SJCRH30 (cell line): ENCODE measurements around the gene PRKCE. TPM values are rescaled to one million over a fixed set of nuclear protein-coding genes. Genes with fewer than 3 reads are reported as not detected.
A peak's percentile ranks its signal among the peaks of the same experiment; 100 is the strongest.

Experiments used
- DNase-seq, 2 experiments: peaks; one replicate each; pipeline ENCODE4 v3.0.0-alpha.2; 2015 to 2020
- H3K27ac ChIP-seq: fragments of 250-450 bp; sonication (Bioruptor Pico); 2 replicates; pipeline ENCODE4 v1.5.1; 2020; ENCODE audit warnings: mild to moderate bottlenecking, moderate library complexity
- H3K27me3 ChIP-seq: fragments of 250-450 bp; sonication (Bioruptor Pico); 2 replicates; pipeline ENCODE4 v1.5.1; 2020; ENCODE audit warnings: mild to moderate bottlenecking, moderate library complexity
- H3K36me3 ChIP-seq: fragments of 250-450 bp; sonication (Bioruptor Pico); 2 replicates; pipeline ENCODE4 v1.5.1; 2020; ENCODE audit warnings: mild to moderate bottlenecking, moderate library complexity
- H3K4me1 ChIP-seq: fragments of 250-450 bp; sonication (Bioruptor Pico); 2 replicates; pipeline ENCODE4 v1.5.1; 2020; ENCODE audit warnings: mild to moderate bottlenecking, moderate library complexity
- H3K4me3 ChIP-seq: fragments of 250-450 bp; sonication (Bioruptor Pico); 2 replicates; pipeline ENCODE4 v1.5.1; 2020; ENCODE audit warnings: mild to moderate bottlenecking, moderate library complexity
- H3K9me3 ChIP-seq: fragments of 250-450 bp; sonication (Bioruptor Pico); replicated peaks from 2 replicates; pipeline ENCODE4 v1.5.1; 2020; ENCODE audit warnings: mild to moderate bottlenecking, moderate library complexity
- total RNA-seq: library from RNA; depleted of rRNA; stranded (reverse); fragments of >200 nt; shearing (Covaris generic); gene quantifications from 2 replicates; pipeline ENCODE4 v1.2.3, GENCODE V29; 2014

The PRKCE gene
- total RNA-seq, 1 experiment from 2014 or later, result 11.9 TPM

DNA sequence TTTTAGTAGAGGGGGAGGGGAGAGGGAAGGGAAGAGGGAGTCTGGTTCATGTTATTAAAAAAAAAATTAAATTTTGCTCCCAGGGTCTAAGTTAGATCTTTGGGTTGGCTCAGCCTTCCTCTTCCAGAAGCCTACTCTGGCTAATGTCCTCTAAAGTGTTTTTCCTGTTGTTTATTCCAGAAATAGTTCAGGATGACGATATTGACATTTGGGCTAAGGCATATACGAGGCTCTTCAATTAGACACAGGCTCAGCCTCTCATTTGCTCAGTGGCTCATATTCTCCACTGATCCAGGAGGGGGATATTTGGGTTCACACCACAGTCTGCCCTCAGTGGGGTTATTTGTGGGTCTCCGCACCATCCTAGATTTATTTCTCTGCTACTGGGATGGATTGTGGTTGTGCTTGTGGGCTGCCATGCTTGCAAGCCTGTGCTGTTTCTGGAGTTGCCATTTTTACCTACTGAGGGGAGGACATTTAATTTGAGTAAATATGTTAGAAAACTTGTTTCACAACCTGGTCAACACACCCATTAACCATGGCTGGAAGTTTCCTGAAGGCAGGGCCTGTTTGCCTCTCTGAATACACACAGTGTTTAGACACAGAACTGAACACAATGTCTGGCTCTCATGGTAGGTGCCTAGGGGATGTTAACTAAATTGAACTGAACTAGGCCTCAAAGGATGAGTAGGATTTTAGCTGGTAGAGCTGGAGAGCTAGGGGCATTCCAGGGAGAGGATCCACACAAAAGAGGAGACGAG is 388.2 kb downstream of the PRKCE start:
- H3K9me3 ChIP-seq, result no peaks in the 10 kb centered on the region
- no peak for DNase-seq
- H3K4me3 ChIP-seq, result no peak overlapping the region
- no peaks in the 10 kb centered on the region for H3K27me3 ChIP-seq
- H3K36me3 ChIP-seq, result no peaks in the 10 kb centered on the region
- H3K4me1 ChIP-seq, result no peaks in the 10 kb centered on the region
- H3K27ac ChIP-seq, result no peak overlapping the region

DNA sequence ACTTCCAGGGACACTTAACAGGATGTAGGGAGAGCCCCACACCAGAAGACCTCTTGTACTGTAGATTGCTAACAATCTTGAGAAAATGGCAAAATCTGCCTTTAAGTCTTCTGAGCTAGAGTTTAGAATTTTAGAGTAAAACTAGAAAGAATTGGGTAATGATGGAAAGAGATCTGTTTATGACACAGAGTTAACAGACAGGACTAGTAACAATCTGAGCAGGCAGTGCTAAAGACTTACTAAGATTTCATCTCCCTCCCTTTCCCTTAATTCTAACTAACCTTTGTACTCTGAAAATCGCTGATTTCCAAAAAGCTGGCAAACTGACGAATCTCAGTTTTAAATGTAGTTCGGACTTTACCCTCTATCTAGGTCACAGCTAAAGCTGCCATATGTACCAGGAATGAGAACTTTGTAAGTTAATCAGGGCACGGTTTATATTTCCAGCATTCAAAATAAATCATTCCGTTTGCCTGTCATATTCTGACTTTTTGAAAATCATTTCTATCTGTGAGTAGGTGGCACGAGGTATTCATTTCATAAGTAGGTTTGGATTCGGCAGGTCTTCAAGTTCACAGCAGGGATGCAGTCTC is 389.2 kb downstream of the PRKCE start:
- Histone ChIP-seq H3K36me3 (no peaks in the 10 kb centered on the region), H3K9me3 (no peaks in the 10 kb centered on the region), H3K4me3 (no peak overlapping the region), H3K4me1 (no peaks in the 10 kb centered on the region), H3K27me3 (no peaks in the 10 kb centered on the region), H3K27ac (no peak overlapping the region)
- DNase-seq, result no peak

DNA sequence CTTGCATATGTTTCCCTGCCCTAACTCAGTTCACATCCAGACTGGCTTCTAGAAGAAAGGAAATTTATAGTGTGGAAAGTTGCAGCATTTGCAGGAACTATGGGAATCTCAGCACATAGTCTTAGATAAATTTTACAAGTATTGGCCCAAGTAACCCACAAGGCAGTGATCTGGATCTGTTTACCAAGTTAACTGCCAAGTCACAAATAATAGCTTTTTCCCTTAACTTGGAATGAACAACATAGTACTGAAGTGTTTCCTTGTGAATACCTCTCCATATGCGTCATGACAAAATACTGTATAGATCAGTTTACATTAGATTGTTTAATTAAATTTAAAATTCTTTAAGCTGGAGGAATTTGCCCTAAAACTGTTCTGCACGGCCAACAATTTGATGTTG is 390.0 kb downstream of the PRKCE start:
- no peak for DNase-seq
- Histone ChIP-seq H3K27me3 (no peaks in the 10 kb centered on the region), H3K4me1 (no peaks in the 10 kb centered on the region; the same call in 1 of the 2 replicates), H3K4me3 (no peak overlapping the region), H3K9me3 (no peaks in the 10 kb centered on the region), H3K36me3 (no peaks in the 10 kb centered on the region), H3K27ac (no peak overlapping the region)

DNA sequence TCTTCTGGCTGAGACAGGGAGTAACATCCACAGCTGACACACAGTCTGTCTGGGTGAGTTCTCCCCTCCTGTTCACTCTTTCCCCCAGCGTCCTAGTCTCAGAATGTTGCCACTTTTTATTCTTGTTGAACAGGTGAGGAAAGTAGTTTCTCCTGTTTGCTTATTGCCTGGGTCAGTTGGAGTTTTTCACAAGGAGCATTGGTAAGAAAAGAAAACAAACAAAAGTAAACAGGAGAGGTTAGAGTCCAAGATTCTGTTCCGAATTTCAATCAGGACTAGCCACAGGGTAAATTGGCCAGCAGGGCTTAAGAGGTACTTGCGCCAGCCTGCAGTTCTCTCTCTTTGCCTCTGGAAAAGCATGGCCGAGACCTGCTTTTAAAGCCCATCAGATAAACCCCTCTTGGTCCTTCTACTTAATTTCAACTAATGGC is 390.7 kb downstream of the PRKCE start:
- no peaks in the 10 kb centered on the region for H3K36me3 ChIP-seq
- no peaks in the 10 kb centered on the region for H3K27me3 ChIP-seq
- H3K27ac ChIP-seq, result no peak overlapping the region
- H3K4me3 ChIP-seq, result no peak overlapping the region
- no peak for DNase-seq
- no peaks in the 10 kb centered on the region for H3K9me3 ChIP-seq
- peaks cover 3% of the 10 kb centered on the region; the same call in 1 of the 2 replicates for H3K4me1 ChIP-seq

DNA sequence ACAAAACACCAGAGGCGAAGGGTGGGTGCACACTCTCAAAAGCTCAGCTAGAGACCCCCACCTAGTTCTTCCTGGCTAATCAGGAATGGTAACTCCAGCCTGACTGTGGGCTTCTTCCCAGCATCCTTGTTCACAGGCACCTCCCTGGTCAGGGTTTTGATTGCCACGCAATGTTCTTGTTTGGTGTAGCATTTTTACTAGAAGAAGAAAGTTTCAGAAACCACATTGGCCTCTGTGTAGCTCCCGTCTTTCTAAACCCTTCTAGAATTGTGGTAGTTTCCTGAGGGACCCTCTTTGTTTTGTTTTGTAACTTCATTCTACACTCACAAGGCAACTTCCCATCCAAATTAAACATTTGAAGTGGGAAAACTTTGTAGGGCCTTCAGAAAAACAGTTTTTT is 391.2 kb downstream of the PRKCE start:
- Histone ChIP-seq H3K27me3 (no peaks in the 10 kb centered on the region), H3K9me3 (no peaks in the 10 kb centered on the region), H3K4me3 (no peak overlapping the region), H3K27ac (no peak overlapping the region), H3K4me1 (peaks cover 3% of the 10 kb centered on the region; the same call in 1 of the 2 replicates), H3K36me3 (no peaks in the 10 kb centered on the region)
- DNase-seq, result no peak

DNA sequence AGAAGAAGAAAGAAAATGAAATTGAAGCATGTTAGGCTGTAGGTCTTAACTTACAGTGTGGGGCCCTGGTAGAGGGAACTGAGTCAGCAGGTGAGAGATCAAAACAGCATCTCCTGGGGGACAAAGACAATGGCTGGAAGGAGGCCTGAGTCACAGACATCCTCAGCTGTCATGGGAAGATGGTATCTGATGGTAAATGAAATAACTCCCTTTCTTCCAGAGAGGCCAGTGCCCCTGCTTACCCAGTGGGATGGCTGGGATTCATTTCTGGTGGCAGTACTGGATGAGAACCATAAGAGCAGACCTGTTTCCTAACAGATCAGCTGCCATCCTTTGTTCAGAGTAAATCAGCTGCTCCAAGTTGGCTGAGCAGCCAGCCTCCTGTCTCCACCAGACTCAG is 394.4 kb downstream of the PRKCE start:
- peak in 1 of 2 experiments; percentile 16 for DNase-seq
- no peaks in the 10 kb centered on the region for H3K27me3 ChIP-seq
- H3K36me3 ChIP-seq, result no peaks in the 10 kb centered on the region
- peaks cover 3% of the 10 kb centered on the region; the same call in 1 of the 2 replicates for H3K4me1 ChIP-seq
- H3K4me3 ChIP-seq, result no peak overlapping the region
- H3K9me3 ChIP-seq, result no peaks in the 10 kb centered on the region
- H3K27ac ChIP-seq, result no peak overlapping the region

DNA sequence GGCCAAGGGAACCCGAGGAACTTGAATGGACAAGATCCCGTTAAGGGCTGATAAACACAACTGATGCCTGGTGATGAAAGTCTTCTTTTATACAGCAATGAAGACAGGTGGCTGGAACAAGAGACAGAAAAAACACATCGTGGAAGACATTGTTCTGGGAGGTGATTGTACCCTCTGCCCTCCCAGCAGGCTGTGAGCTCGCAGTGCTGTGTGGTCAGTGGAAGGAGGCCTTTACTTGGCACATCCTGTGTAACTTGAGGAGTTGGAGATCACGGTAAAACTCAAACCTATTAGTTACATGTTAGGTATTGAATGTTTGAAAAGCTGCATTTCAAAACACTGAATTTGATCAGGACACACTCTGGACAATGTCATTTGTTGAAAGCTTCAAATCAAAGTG is 395.8 kb downstream of the PRKCE start:
- DNase-seq, result peak in 1 of 2 experiments; percentile 39
- Histone ChIP-seq H3K27ac (no peak overlapping the region), H3K4me3 (no peak overlapping the region), H3K36me3 (no peaks in the 10 kb centered on the region), H3K4me1 (peaks cover 3% of the 10 kb centered on the region; the same call in 1 of the 2 replicates), H3K9me3 (no peaks in the 10 kb centered on the region), H3K27me3 (no peaks in the 10 kb centered on the region)

DNA sequence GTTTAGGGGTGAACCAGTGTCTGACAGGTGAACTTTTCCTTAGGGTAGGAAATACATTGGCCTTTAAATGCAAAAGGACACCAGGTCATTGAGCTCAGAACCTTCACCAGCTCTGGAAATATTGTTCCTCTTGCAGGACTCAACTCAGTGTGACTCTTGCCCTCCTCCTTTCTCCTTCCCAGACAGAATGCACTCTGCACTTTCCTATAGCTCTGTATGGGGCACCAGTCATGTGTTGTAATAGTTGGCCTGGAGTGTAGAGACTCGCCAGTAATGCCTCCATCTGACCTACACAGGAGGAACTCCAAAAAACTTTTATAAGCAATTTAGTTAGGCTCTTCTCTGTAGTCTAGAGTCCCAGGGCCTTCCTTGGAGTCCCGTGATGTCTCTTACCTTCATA is 397.2 kb downstream of the PRKCE start:
- Histone ChIP-seq H3K27me3 (no peaks in the 10 kb centered on the region), H3K36me3 (no peaks in the 10 kb centered on the region), H3K9me3 (no peaks in the 10 kb centered on the region), H3K4me3 (no peak overlapping the region), H3K4me1 (peaks cover 3% of the 10 kb centered on the region; the same call in 1 of the 2 replicates), H3K27ac (no peak overlapping the region)
- no peak for DNase-seq

DNA sequence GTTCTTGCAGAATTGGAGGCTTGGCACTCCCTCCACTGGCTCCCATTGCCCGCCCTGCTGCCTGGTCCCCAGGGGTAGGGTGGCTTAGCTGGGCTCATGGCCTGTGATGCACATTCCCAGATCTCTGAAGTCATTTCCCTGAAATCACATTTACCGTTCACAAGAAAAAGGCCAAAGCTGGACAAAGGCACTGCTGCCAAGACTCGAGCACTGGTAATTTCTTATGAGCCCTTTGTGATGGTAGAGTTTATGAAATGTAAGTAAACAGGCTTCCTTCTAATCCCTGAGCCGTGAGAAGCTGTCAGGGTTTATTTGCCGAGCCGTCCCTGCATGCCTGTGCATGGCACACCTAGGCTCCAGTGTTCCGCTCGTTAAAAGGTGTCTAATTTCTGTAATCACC is 398.6 kb downstream of the PRKCE start:
- Histone ChIP-seq H3K27me3 (no peaks in the 10 kb centered on the region), H3K9me3 (no peaks in the 10 kb centered on the region), H3K36me3 (no peaks in the 10 kb centered on the region), H3K4me1 (peaks cover 3% of the 10 kb centered on the region; the same call in 1 of the 2 replicates), H3K4me3 (no peak overlapping the region), H3K27ac (no peak overlapping the region)
- no peak for DNase-seq

DNA sequence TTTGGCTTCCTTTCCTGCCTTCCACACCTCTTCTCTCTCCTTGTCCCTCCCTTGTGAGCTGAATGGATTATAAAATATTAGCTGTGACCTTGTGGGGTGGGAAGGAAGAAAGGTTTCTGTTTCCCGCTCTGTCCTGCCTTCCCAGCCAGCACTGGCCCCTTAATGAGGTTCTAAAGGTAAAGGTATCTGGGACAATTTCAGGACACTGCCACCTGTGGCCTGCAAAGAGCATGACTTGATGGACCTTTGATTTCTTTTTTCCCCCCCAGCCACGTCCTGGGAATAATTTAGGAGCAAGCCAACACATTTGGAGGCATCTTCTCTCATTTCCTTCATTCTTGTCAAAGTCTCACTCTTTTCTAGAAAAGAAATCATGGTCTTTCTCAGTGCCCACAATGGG is 399.0 kb downstream of the PRKCE start:
- Histone ChIP-seq H3K4me3 (no peak overlapping the region), H3K9me3 (no peaks in the 10 kb centered on the region)

DNA sequence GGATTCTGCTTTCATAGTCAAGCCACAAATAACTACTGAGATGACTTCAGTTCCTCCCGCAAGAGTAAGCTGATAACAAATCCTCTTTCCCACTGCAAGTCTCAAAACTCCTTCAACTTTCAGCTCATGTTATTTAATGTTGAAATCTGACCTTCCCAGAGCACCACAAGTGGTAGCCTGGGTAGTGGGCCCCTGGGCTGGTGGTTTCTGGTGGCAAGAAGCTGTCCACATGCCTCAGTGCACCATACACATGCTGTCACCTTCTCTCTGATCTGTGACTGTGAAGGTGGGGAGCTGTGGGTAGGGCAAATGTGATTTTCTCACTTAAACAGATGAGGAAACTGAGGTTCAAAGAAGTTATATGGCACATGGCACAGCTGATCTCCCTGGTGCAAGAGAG is 399.6 kb downstream of the PRKCE start:
- no peaks in the 10 kb centered on the region for H3K36me3 ChIP-seq
- H3K27ac ChIP-seq, result no peak overlapping the region
- H3K27me3 ChIP-seq, result no peaks in the 10 kb centered on the region
- H3K4me1 ChIP-seq, result peaks cover 3% of the 10 kb centered on the region; the same call in 1 of the 2 replicates
- H3K9me3 ChIP-seq, result no peaks in the 10 kb centered on the region
- H3K4me3 ChIP-seq, result no peak overlapping the region
- DNase-seq, result no peak

More for the DNA sequence above, 399.0 kb downstream of the PRKCE start:
- peaks cover 3% of the 10 kb centered on the region; the same call in 1 of the 2 replicates for H3K4me1 ChIP-seq
- H3K36me3 ChIP-seq, result no peaks in the 10 kb centered on the region
- no peak overlapping the region for H3K27ac ChIP-seq
- H3K27me3 ChIP-seq, result no peaks in the 10 kb centered on the region
- DNase-seq, result no peak

DNA sequence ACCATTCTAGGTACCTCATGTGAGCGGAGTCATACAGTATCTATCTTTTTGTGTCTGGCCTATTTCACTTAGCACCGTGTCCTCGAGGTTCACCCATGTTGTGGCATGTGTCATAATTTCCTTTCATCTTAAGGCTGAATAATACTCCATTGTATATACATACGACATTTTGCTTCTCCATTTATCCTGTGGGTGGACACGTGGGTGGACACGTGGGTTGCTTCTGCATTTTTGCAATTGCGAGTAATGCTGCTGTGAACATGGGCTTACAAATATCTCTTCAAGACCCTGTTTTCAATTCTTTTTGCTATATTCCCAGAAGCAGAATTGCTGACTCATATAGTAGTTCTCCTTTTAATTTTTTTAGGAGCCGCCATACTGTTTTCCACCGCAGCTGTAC is 402.1 kb downstream of the PRKCE start:
- H3K36me3 ChIP-seq, result no peaks in the 10 kb centered on the region
- H3K4me3 ChIP-seq, result no peak overlapping the region
- H3K27me3 ChIP-seq, result no peaks in the 10 kb centered on the region
- no peak for DNase-seq
- no peaks in the 10 kb centered on the region for H3K4me1 ChIP-seq
- no peaks in the 10 kb centered on the region for H3K9me3 ChIP-seq
- no peak overlapping the region for H3K27ac ChIP-seq

DNA sequence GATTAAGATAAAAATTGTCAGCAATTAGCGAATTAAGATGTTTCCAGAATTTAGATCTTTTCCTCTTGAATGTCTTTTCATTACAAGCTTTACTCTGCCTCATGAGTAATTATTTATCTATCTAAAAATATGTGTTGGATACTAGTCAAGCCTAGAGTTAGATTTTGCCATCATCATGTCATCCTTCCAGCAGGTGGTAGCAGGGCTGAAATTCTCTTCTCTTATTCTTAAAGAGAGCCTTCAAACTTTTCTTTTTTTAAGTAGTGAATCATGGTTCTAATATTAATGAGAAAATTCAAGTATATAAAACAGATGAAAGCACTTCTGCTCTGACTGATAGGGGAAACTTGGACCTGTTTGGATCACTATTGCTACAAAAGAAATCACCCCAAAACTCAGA is 405.1 kb downstream of the PRKCE start:
- Histone ChIP-seq H3K4me1 (no peaks in the 10 kb centered on the region), H3K9me3 (no peaks in the 10 kb centered on the region), H3K4me3 (no peak overlapping the region), H3K36me3 (no peaks in the 10 kb centered on the region), H3K27ac (no peak overlapping the region), H3K27me3 (no peaks in the 10 kb centered on the region)
- DNase-seq, result no peak

DNA sequence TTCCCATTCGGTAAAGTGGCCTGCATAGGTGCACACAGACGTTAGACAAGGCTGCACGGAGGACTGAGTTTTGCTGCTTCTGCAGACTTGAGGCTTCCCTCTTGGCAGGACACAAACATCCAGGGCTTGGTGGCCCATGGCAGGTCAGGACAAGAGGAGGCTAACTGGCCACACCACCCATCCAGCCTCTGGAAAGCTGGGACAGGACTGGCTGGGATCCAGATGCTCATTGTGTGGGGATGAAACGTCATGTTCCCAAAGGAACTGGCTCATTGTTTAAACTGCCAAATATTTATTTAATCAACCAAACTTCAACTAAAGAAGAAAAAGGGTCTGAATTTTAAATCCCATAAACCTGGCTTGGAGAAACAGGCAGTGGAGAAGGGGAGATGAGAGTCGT is 406.7 kb downstream of the PRKCE start:
- Histone ChIP-seq H3K27me3 (no peaks in the 10 kb centered on the region), H3K36me3 (no peaks in the 10 kb centered on the region), H3K9me3 (no peaks in the 10 kb centered on the region), H3K4me3 (no peak overlapping the region), H3K27ac (no peak overlapping the region), H3K4me1 (no peaks in the 10 kb centered on the region; the same call in 1 of the 2 replicates)
- no peak for DNase-seq

DNA sequence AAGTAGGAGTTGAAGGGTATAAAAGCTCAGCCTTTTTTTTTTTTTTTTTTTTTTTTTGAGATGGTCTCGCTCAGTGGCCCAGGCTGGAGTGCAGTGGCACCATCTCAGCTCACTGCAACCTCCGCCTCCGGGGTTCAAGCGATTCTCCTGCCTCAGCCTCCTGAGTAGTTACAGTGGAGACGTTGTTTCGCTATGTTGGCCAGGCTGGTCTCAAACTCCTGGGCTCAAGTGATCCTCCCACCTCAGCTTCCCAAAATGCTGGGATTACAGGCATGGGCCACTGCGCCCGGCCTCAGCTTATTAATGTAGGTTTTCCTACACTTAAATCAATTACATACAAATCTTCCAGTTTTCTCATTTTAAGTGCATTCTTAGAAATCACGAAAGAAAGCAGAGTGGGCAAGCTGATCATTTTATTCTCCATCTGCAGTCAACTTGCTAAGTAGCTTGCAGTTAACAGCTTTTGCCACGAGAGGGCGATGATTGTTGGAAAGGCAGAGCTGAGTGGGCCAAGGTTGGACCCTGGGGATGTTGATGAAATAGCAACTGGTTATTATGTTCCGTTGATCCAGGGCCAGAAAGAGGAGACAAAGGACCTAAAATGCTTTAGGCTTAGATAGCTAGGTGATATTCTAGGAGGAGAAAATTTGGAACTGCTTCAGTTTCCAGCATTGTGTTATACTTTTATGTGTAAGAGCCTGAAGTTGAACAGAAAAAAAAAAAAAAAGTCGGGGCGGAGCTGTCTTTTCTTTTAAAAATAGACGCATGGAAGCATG is 411.4 kb downstream of the PRKCE start:
- Histone ChIP-seq H3K9me3 (no peaks in the 10 kb centered on the region), H3K4me1 (peaks cover 11% of the 10 kb centered on the region; the same call in 1 of the 2 replicates)
- DNase-seq, result peak; percentile 82 to 93

More for the DNA sequence above, 411.4 kb downstream of the PRKCE start:
- Histone ChIP-seq H3K36me3 (no peaks in the 10 kb centered on the region), H3K4me3 (no peak overlapping the region), H3K27ac (no peak overlapping the region), H3K27me3 (no peaks in the 10 kb centered on the region)
